Measurements from ENCODE around the gene CLASRP. TPM values are rescaled to one million over a fixed set of nuclear protein-coding genes. Genes with fewer than 3 reads are reported as not detected.

CLASRP gene
- total RNA-seq, 1 experiment from 2014 or later, result 87.1 TPM

DNA sequence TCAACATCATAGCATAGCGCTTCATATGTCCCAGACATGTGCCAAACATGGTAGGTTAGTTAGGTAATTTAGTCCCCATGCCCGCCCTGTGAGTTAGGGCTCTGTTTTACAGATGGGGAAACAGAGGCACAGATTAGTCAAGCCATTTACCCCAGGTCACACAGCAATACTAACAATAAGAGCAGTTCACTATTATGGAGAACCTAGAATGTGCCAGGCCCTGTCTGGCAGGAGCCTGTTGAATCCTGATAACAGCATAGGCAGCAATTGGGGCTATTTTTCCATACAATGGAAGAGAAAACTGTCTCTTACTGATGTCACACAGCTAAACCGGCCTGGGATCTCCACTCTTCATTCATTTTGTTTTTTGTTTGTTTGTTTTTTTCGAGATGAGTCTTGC, 47.6 kb downstream of the CLASRP start:
- Histone ChIP-seq H4K91ac (ENCODE audit: insufficient read length, low read depth, low read length) (no peak overlapping the region), H4K8ac (replicated peaks; ENCODE audit: insufficient read length, low read depth, low read length) (no peak overlapping the region), H3K79me1 (ENCODE audit: insufficient read depth, low read depth, low read length, poor library complexity, severe bottlenecking) (peaks cover 7% of the 10 kb centered on the region), H3T11ph (ENCODE audit: low read length) (no peak overlapping the region), H3K27me3 (ENCODE audit: insufficient read depth, low read length) (no peaks in the 10 kb centered on the region), H3K23ac (ENCODE audit: insufficient read length, low read depth, low read length) (no peak overlapping the region), H2AFZ (ENCODE audit: low read length) (no peak overlapping the region), H3K4me2 (ENCODE audit: insufficient read depth, insufficient read length, low read length) (no peak overlapping the region), H2BK12ac (ENCODE audit: insufficient read length, low read depth, low read length) (no peak overlapping the region), H2BK120ac (ENCODE audit: low read depth, low read length, poor library complexity, severe bottlenecking) (no peak overlapping the region), H3K4ac (ENCODE audit: low read depth, low read length) (no peak overlapping the region), H3K27ac (ENCODE audit: insufficient read length, low read depth, low read length) (no peak overlapping the region), H2BK15ac (ENCODE audit: low read depth, low read length) (no peak overlapping the region), H3K56ac (ENCODE audit: insufficient read length, low read depth, low read length) (no peak overlapping the region), H3K9ac (ENCODE audit: extremely low read depth, insufficient read length, low read length) (no peak overlapping the region), H3K9me3 (ENCODE audit: control insufficient read depth, low read depth, low read length) (no peaks in the 10 kb centered on the region), H2AK5ac (ENCODE audit: insufficient read length, low read length) (no peak overlapping the region), H2BK5ac (ENCODE audit: insufficient read length, low read length) (no peak overlapping the region), H4K5ac (ENCODE audit: insufficient read length, low read depth, low read length) (no peak overlapping the region), H3K18ac (ENCODE audit: insufficient read length, low read depth, low read length) (no peak overlapping the region), H3K79me2 (ENCODE audit: insufficient read depth, low read length) (peaks cover 2% of the 10 kb centered on the region; the same call in 1 of the 2 replicates), H3K4me1 (ENCODE audit: insufficient read depth, low read length) (no peaks in the 10 kb centered on the region; the same call in 1 of the 2 replicates), H2BK20ac (ENCODE audit: low read depth, low read length, poor library complexity, severe bottlenecking) (no peak overlapping the region), H4K20me1 (ENCODE audit: control insufficient read depth, insufficient read depth, insufficient read length) (no peaks in the 10 kb centered on the region), H3K14ac (ENCODE audit: insufficient read depth, low read length) (no peak overlapping the region), H3K23me2 (ENCODE audit: insufficient read length, low read depth, low read length, poor library complexity, severe bottlenecking) (peaks cover 4% of the 10 kb centered on the region)
- no CpG with 5 or more reads among the region's 4 CpGs for WGBS (ENCODE audit: extremely low coverage, insufficient read length, low lambda C conversion rate)
- H3K27ac Mint-ChIP-seq, result peak overlapping the region in 1 of 3 experiments; percentile 81; a peak in 2 of 7 replicates
- no peak overlapping the region; a peak in 1 of 5 replicates for H3K4me3 Mint-ChIP-seq
- H3K36me3 Mint-ChIP-seq (ENCODE audit: insufficient read depth in 1 of 3, low read depth in 3 of 3), result peaks cover 22 to 61% (median 57%) of the 10 kb centered on the region in 3 experiments; a peak in 6 of 7 replicates
- TF ChIP-seq, protein P1, sequence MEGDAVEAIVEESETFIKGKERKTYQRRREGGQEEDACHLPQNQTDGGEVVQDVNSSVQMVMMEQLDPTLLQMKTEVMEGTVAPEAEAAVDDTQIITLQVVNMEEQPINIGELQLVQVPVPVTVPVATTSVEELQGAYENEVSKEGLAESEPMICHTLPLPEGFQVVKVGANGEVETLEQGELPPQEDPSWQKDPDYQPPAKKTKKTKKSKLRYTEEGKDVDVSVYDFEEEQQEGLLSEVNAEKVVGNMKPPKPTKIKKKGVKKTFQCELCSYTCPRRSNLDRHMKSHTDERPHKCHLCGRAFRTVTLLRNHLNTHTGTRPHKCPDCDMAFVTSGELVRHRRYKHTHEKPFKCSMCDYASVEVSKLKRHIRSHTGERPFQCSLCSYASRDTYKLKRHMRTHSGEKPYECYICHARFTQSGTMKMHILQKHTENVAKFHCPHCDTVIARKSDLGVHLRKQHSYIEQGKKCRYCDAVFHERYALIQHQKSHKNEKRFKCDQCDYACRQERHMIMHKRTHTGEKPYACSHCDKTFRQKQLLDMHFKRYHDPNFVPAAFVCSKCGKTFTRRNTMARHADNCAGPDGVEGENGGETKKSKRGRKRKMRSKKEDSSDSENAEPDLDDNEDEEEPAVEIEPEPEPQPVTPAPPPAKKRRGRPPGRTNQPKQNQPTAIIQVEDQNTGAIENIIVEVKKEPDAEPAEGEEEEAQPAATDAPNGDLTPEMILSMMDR (conservative IDR thresholded peaks at IDR 0.05), result no peak
- H3K27me3 Mint-ChIP-seq (ENCODE audit: low read depth), result no peaks in the 10 kb centered on the region; the same call in none of the 2 replicates
- H3K4me1 Mint-ChIP-seq, result peaks cover 24 to 26% of the 10 kb centered on the region in 2 experiments
- no peaks in the 10 kb centered on the region; a peak in 1 of 5 replicates for H3K9me3 Mint-ChIP-seq
- DNase-seq, result no peak
